Fibroblast of the aortic adventitia (primary cell): ENCODE data around the gene USP53. TPM values are rescaled to one million over a fixed set of nuclear protein-coding genes. Genes with fewer than 3 reads are reported as not detected.
"Not testable (repeated sequence)": the region's sequence is repeated elsewhere in the genome, so short reads cannot be mapped to it uniquely, and the experiment has no call there.

Source experiments
- DNase-seq: peaks from one replicate; pipeline ENCODE4 v3.0.0-alpha.2; 2010; ENCODE audit warnings: low read depth
- H3K4me3 ChIP-seq: 2 replicates; pipeline ENCODE4 v1.5.1; 2011; ENCODE audit warnings: low read depth, mild to moderate bottlenecking, control low read depth, low read length, moderate library complexity
- total RNA-seq: library from RNA; depleted of rRNA; stranded (reverse); fragments of >200 nt; gene quantifications from 2 replicates; pipeline ENCODE4 v1.2.3, GENCODE V29; 2012; ENCODE audit warnings: low replicate concordance
- TF ChIP-seq, protein P1 (sequence below): IDR thresholded peaks from 2 replicates; pipeline ENCODE4 v1.5.1; 2011; ENCODE audit warnings: mild to moderate bottlenecking, low read length, control low read depth, inconsistent platforms; ENCODE audit not compliant: insufficient read depth

USP53 gene
- total RNA-seq, result 69.2 and 209 TPM in 2 replicates

DNA sequence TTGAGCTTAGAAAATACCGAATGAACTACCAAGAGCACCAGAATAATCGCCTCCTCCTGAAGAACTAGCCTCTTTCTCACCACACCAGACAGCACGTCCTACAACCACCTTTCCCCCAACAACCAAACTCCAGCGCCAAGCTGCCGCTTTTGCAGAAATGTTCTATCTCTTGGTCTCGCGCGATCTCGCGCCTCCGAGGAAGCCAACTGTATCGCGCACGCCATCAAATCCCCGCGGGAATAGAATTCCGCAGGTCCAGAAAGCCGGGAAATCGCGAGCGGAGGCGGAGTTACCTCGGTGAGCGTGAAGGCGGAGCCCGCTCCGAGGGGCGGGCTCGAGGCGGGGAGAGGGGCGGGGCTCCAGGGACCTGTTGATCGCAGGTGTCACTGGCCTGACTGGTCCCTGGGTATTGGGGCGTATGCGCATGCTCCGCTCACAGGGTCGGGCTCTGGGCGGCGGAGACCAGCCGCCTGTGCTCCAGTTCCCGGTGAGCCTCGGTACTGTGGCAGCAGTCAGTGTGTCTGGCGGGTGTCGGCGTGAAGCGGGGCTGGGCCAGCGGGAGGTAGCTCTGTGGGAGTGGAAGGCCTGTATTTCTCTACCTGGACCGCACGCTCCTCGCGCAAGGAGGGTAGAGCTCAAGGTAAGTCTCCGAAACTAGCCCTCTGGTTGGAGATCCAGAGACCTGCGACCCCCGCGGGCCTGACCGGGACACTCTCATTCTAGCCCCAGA lies at the start of gene USP53:
Gene USP53, plus strand, starts transcription at position 480 of the 730 bp plus-strand sequence. CDS start 27,047 bp downstream, outside the sequence.
- TF ChIP-seq, protein P1, sequence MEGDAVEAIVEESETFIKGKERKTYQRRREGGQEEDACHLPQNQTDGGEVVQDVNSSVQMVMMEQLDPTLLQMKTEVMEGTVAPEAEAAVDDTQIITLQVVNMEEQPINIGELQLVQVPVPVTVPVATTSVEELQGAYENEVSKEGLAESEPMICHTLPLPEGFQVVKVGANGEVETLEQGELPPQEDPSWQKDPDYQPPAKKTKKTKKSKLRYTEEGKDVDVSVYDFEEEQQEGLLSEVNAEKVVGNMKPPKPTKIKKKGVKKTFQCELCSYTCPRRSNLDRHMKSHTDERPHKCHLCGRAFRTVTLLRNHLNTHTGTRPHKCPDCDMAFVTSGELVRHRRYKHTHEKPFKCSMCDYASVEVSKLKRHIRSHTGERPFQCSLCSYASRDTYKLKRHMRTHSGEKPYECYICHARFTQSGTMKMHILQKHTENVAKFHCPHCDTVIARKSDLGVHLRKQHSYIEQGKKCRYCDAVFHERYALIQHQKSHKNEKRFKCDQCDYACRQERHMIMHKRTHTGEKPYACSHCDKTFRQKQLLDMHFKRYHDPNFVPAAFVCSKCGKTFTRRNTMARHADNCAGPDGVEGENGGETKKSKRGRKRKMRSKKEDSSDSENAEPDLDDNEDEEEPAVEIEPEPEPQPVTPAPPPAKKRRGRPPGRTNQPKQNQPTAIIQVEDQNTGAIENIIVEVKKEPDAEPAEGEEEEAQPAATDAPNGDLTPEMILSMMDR, result no peak
- H3K4me3 ChIP-seq, result peak within 1 kb of the TSS; percentile 85
- DNase-seq, result peak; percentile 98

DNA sequence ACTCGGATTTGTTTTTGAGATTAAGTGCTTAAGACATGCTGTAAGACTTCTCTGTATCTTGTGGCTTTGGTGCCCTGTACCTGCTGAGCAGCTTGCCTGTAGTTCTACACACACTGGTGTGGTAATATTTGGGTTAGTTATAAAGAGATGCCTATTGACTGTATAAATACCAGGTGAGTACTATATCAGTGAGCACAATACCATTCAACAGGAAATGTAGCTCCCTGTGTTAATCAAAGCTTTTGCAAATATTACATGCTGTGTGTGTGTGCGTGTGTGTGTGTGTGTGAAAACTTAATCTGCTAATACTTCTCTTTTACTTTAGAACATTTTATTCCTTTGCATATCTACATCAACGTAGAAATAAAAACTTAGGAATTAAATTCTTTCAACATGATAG lies 46.7 kb upstream of the USP53 start:
- TF ChIP-seq, protein P1, result no peak
- no peak overlapping the region for H3K4me3 ChIP-seq
- no peak for DNase-seq

DNA sequence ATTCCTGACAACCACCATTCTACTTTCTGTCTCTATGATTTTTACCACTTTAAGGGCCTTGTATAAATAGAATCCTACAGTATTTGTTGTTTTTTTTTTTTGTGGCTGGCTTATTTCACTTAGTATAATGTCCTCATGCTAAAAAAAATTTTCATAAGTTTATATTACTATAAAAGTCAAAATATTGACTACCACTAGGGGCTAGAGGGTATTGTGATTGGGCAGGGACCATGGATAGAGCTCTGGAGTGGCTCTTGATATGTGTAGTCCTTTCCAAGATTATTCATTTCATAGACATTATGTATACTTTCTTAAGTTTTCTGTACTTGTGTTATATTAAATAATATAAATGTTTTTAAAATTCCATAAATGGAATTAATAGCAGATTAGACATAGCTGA lies 42.3 kb upstream of the USP53 start:
- H3K4me3 ChIP-seq, result no peak overlapping the region
- no peak for DNase-seq
- TF ChIP-seq, protein P1, result no peak

DNA sequence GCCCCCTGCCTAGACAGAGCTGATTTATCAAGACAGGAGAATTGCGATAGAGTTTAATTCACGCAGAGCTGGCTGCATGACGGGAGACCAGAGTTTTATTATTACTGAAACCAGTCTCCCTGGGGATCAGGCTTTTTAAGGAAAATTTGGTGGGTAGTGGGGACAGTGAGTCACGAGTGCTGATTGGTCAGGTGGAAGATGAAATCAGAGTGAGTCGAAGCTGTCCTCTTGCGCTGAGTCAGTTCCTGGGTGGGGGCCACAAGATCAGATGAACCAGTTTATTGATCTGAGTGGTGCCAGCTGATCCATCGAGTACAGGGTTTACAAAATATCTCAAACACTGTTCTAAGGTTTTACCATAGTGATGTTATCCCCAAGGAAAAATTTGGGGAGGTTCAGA lies 40.3 kb upstream of the USP53 start:
- H3K4me3 ChIP-seq, result no peak overlapping the region
- no peak for DNase-seq
- TF ChIP-seq, protein P1, result no peak

DNA sequence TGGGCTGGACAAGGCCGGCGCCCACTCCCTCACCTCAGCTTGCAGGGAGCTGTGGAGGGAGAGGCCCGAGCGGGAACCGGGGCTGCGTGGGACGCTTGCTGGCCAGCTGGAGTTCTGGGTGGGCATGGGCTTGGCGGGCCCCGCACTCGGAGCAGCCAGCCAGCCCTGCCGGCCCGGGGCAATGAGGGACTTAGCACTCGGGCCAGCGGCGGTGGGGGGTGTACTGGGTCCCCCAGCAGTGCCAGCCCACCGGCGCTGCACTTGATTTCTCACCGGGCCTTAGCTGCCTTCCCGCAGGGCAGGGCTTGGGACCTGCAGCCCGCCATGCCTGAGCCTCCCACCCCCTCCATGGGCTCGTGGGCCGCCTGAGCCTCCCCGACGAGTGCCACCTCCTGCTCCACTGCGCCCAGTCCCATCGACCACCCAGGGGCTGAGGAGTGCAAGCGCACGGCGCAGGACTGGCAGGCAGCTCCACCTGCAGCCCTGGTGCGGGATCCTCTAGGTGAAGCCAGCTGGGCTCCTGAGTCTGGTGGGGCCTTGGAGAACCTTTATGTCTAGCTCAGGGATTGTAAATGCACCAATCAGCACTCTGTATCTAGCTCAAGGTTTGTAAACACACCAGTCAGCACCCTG lies 38.7 kb upstream of the USP53 start:
- not testable (repeated sequence) for H3K4me3 ChIP-seq, DNase-seq

DNA sequence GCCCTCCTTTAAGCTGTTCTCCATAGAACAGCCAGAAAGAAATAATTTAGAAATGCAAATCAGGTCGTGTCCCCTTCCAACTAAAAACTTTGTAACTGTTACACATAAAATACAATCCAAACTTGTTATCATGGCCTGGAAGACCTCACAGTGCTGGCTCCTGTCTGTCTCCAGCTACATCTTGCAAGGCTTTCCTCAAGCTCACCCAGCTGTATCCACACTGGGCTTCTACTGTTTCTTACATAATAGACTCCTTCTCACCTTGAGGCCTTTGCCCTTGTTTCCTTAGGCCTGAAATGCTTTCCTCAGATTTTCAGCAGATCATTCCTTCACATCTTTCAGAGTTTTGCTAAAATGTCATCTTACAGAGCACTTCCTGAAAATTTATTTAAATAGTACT lies 33.5 kb upstream of the USP53 start:
- no peak for DNase-seq
- H3K4me3 ChIP-seq, result no peak overlapping the region
- TF ChIP-seq, protein P1, result no peak

DNA sequence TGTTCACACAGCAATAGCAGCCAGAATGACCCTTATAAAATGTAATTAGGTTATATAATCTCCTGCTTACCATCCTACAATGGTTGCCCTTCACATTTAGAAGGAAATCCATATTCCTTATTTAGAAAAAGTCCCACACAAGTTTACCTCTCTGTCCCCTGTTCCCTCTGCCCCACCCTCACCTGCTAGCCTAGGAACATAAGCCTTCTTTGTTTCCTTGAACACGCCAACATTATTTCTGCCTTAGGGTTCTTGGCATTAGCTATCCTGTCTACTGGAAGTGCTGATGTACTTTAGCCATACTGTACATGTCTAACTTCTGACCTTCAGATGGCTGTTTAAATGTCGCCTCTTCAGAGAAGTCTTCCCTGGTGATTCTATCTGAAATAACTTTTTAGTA lies 28.4 kb upstream of the USP53 start:
- DNase-seq, result no peak
- TF ChIP-seq, protein P1, result no peak
- H3K4me3 ChIP-seq, result no peak overlapping the region
